ENCODE results near the gene LPP. TPM values are rescaled to one million over a fixed set of nuclear protein-coding genes. Genes with fewer than 3 reads are reported as not detected.
A peak's percentile ranks its signal among the peaks of the same experiment; 100 is the strongest.

Gene LPP
- total and polyA plus RNA-seq, 2 of the 13 experiments (the other 11 are each of a cell fraction or from before 2014, with no cell fraction given) = 19.2 to 29.9 TPM

GRCh38 chr3:188469228-188469885 is 315.4 kb downstream of the LPP start:
- Histone ChIP-seq H3K9ac (ENCODE audit: insufficient read depth, low read depth, low read length) (no peak overlapping the region), H4K20me1 (ENCODE audit: insufficient read depth, low read length) (no peaks in the 10 kb centered on the region), H3K27ac (ENCODE audit: extremely low read length, insufficient read depth, low read length) (no peak overlapping the region), H3K36me3 (replicated peaks in 1 of 2; ENCODE audit: control insufficient read depth in 1 of 2, insufficient read depth in 2 of 2, low read length in 2 of 2) (peaks cover 0 to 2% of the 10 kb centered on the region in 2 experiments; a peak in 2 of 5 replicates), H3K79me2 (ENCODE audit: insufficient read depth, low read length) (no peaks in the 10 kb centered on the region), H3K4me3 (replicated peaks in 1 of 3; ENCODE audit: insufficient read depth in 1 of 3, low read depth in 2 of 3, low read length in 3 of 3) (no peak overlapping the region), H3K9me3 (ENCODE audit: low read length) (no peaks in the 10 kb centered on the region), H3K4me1 (ENCODE audit: insufficient read depth, low read length) (peaks cover 47% of the 10 kb centered on the region), H2AFZ (ENCODE audit: low read length) (no peak overlapping the region), H3K27me3 (ENCODE audit: control insufficient read depth in 1 of 2, insufficient read depth in 2 of 2, low read length in 2 of 2) (no peaks in the 10 kb centered on the region), H3K4me2 (ENCODE audit: low read depth, low read length) (no peak overlapping the region)
- DNase-seq (ENCODE audit: low spot score) (no peak), ATAC-seq (no peak), FAIRE-seq (peak; percentile 15)
- intact Hi-C loops (cut with micrococcal nuclease; ENCODE audit: unreplicated experiment) = no loop called here
- in situ Hi-C loops (cut with HindIII; ENCODE audit: extremely low pct_ligation_motif_present, low pct_unique_long_range_greater_than_20kb) = no loop called here
- WGBS (ENCODE audit: low lambda C conversion rate) = 85% methylated on average over 10 of the region's 10 CpGs
- no TSS peak for BruUV-seq (replicated peaks)
- POLR2A ChIA-PET = no interaction called here
- peak; percentile 42; the same call in 1 of the 2 replicates for TF ChIP-seq ZMYM4 (CRISPR knock-in tag; IDR thresholded peaks at IDR 0.05)
- TF ChIP-seq, protein P1, sequence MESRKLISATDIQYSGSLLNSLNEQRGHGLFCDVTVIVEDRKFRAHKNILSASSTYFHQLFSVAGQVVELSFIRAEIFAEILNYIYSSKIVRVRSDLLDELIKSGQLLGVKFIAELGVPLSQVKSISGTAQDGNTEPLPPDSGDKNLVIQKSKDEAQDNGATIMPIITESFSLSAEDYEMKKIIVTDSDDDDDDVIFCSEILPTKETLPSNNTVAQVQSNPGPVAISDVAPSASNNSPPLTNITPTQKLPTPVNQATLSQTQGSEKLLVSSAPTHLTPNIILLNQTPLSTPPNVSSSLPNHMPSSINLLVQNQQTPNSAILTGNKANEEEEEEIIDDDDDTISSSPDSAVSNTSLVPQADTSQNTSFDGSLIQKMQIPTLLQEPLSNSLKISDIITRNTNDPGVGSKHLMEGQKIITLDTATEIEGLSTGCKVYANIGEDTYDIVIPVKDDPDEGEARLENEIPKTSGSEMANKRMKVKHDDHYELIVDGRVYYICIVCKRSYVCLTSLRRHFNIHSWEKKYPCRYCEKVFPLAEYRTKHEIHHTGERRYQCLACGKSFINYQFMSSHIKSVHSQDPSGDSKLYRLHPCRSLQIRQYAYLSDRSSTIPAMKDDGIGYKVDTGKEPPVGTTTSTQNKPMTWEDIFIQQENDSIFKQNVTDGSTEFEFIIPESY (CRISPR knock-in tag; IDR thresholded peaks at IDR 0.05) = peak; percentile 26; the same call in 1 of the 2 replicates
- no peak for TF ChIP-seq SRSF1 (optimal IDR thresholded peaks at IDR 0.05; ENCODE audit: low read depth, low read length)
- CTCF ChIA-PET (ENCODE audit: low intra/inter-chr PET ratio, low total read pairs) = no interaction called here

- no peak for FAIRE-seq
- no peak overlapping the region for H3K9ac ChIP-seq (ENCODE audit: insufficient read depth, low read depth, low read length)
- no peaks in the 10 kb centered on the region for H3K27me3 ChIP-seq (ENCODE audit: control insufficient read depth in 1 of 2, insufficient read depth in 2 of 2, low read length in 2 of 2)
- no peak overlapping the region for H2AFZ ChIP-seq (ENCODE audit: low read length)
- no TSS peak for BruUV-seq (replicated peaks)
- 95% methylated on average over 4 of the region's 4 CpGs for WGBS (ENCODE audit: low lambda C conversion rate)
- ChIA-PET POLR2A (no interaction called here), CTCF (ENCODE audit: low intra/inter-chr PET ratio, low total read pairs) (no interaction called here)
- H3K4me3 ChIP-seq (replicated peaks in 1 of 3; ENCODE audit: insufficient read depth in 1 of 3, low read depth in 2 of 3, low read length in 3 of 3) = no peak overlapping the region
- H3K36me3 ChIP-seq (replicated peaks in 1 of 2; ENCODE audit: control insufficient read depth in 1 of 2, insufficient read depth in 2 of 2, low read length in 2 of 2) = peaks cover 0 to 2% of the 10 kb centered on the region in 2 experiments; a peak in 2 of 5 replicates
- H3K4me2 ChIP-seq (ENCODE audit: low read depth, low read length) = no peak overlapping the region
- no peaks in the 10 kb centered on the region for H4K20me1 ChIP-seq (ENCODE audit: insufficient read depth, low read length)
- peaks cover 51% of the 10 kb centered on the region for H3K4me1 ChIP-seq (ENCODE audit: insufficient read depth, low read length)
- H3K27ac ChIP-seq (ENCODE audit: extremely low read length, insufficient read depth, low read length) = no peak overlapping the region
- ATAC-seq = no peak
- H3K79me2 ChIP-seq (ENCODE audit: insufficient read depth, low read length) = no peaks in the 10 kb centered on the region
- in situ Hi-C loops (cut with HindIII; ENCODE audit: extremely low pct_ligation_motif_present, low pct_unique_long_range_greater_than_20kb) = no loop called here
- intact Hi-C loops (cut with micrococcal nuclease; ENCODE audit: unreplicated experiment) = no loop called here
- H3K9me3 ChIP-seq (ENCODE audit: low read length) = no peaks in the 10 kb centered on the region
- DNase-seq (ENCODE audit: low spot score) = no peak
- TF ChIP-seq ZFP37 (CRISPR knock-in tag; IDR thresholded peaks at IDR 0.05; ENCODE audit: borderline replicate concordance) (no peak), ZNF713 (CRISPR knock-in tag; IDR thresholded peaks at IDR 0.05) (no peak), CENPBD1 (CRISPR knock-in tag; IDR thresholded peaks at IDR 0.05; ENCODE audit: borderline replicate concordance, low read depth) (no peak), ZNF562 (CRISPR knock-in tag; IDR thresholded peaks at IDR 0.05; ENCODE audit: borderline replicate concordance) (no peak), FOXP4 (CRISPR knock-in tag; IDR thresholded peaks at IDR 0.05) (no peak), ZNF431 (CRISPR knock-in tag; IDR thresholded peaks at IDR 0.05; ENCODE audit: borderline replicate concordance, low read depth) (no peak), CCAR2 (optimal IDR thresholded peaks at IDR 0.05; ENCODE audit: low read depth, low read length) (no peak), RBAK (CRISPR knock-in tag; IDR thresholded peaks at IDR 0.05) (no peak), CENPX (CRISPR knock-in tag; IDR thresholded peaks at IDR 0.05) (no peak), MEF2D (CRISPR knock-in tag; IDR thresholded peaks at IDR 0.05) (no peak)
Observed at GRCh38 chr3:188470508-188471130, 316.7 kb downstream of the LPP start.
